HCT116 (cell line): ENCODE results near the gene CCDC106. TPM values are rescaled to one million over a fixed set of nuclear protein-coding genes. Genes with fewer than 3 reads are reported as not detected.

Experiments used
- ATAC-seq: fragments of 200-7000 bp; cut with Tn5 transposase; 2 replicates; pipeline ENCODE4 v1.9.1; 2020; ENCODE audit warnings: mild to moderate bottlenecking, moderate library complexity
- BruUV-seq: library from RNA; stranded (reverse); fragments of 400-500 nt; replicated peaks from 2 replicates; lab custom pipeline; 2021; lab: Mats Ljungman, UMichigan
- CTCF ChIA-PET: fragments of 300-600 bp; sonication (Branson Sonifier 250); formaldehyde crosslinking; loops from one replicate; lab custom pipeline; 2021; ENCODE audit warnings: antibody characterized with exemption; lab: Charles Lee
- POLR2A ChIA-PET: fragments of 300-600, 350-600 bp; sonication (Branson Sonifier 250); formaldehyde crosslinking; loops from one replicate; lab custom pipeline; 2021; ENCODE audit warnings: antibody characterized with exemption; lab: Charles Lee
- RAD21 ChIA-PET, 2 experiments: fragments of 300-600 bp; sonication (Branson Sonifier 250); formaldehyde crosslinking; loops; one replicate each; lab custom pipeline; 2023; ENCODE audit warnings: low total read pairs in 2 of 2; ENCODE audit not compliant: uncharacterized antibody in 2 of 2, unreplicated experiment in 2 of 2, low non-redundant PET in 1 of 2; lab: Charles Lee
- DNase-seq: peaks from one replicate; pipeline ENCODE4 v3.0.0-alpha.2; 2010; ENCODE audit warnings: low read depth, low spot score
- H2AFZ ChIP-seq: fragments of 200-600 bp; shearing (Covaris generic), sonication (generic); 2 replicates; pipeline ENCODE4 v1.6.1; 2017; ENCODE audit warnings: low read depth, mixed run types, mixed read lengths, antibody characterized with exemption, low read length; ENCODE audit not compliant: poor library complexity, severe bottlenecking
- H3K27ac ChIP-seq: 2 replicates; pipeline ENCODE4 v1.5.1; 2012; ENCODE audit warnings: low read depth, low read length
- H3K27me3 ChIP-seq: fragments of 200-600 bp; sonication (generic); 2 replicates; pipeline ENCODE4 v1.6.1; 2016; ENCODE audit warnings: mixed run types, low read length, mixed read lengths; ENCODE audit not compliant: insufficient read depth
- H3K36me3 ChIP-seq, 2 experiments: fragments of 200-500 bp in 1 of 2; fragments of 200-600 bp in 1 of 2; sonication (Bioruptor generic) in 1 of 2; sonication (generic) in 1 of 2; 2 replicates each; pipeline versions ENCODE4 v1.5.1 to v1.6.1; 2014 to 2016; ENCODE audit warnings: low read length in 2 of 2, inconsistent platforms in 1 of 2, mixed read lengths in 1 of 2, mixed run types in 1 of 2; ENCODE audit not compliant: insufficient read depth in 2 of 2, control insufficient read depth in 1 of 2
- H3K4me1 ChIP-seq, 2 experiments: fragments of 200-600 bp in 1 of 2; sonication (generic) in 1 of 2; 2 replicates each; pipeline versions ENCODE4 v1.5.1 to v1.6.1; 2012 to 2017; ENCODE audit warnings: low read length in 2 of 2, inconsistent platforms in 1 of 2, mild to moderate bottlenecking in 1 of 2, mixed read lengths in 1 of 2, mixed run types in 1 of 2, moderate library complexity in 1 of 2; ENCODE audit not compliant: insufficient read depth in 2 of 2, control insufficient read depth in 1 of 2
- H3K4me2 ChIP-seq: fragments of 200-600 bp; sonication (generic); 2 replicates; pipeline ENCODE4 v1.6.1; 2017; ENCODE audit warnings: mixed run types, low read length, mixed read lengths
- H3K4me3 ChIP-seq, 2 experiments: fragments of 200-600 bp in 1 of 2; sonication (generic) in 1 of 2; replicated peaks in 1 of 2; 2 replicates each; pipeline ENCODE4 v1.5.1; 2011 to 2016; ENCODE audit warnings: low read length in 2 of 2, control low read depth in 1 of 2, low read depth in 1 of 2, mild to moderate bottlenecking in 1 of 2, mixed read lengths in 1 of 2, mixed run types in 1 of 2
- H3K79me2 ChIP-seq: fragments of 200-600 bp; sonication (generic); 2 replicates; pipeline ENCODE4 v1.6.1; 2017; ENCODE audit warnings: mild to moderate bottlenecking, mixed run types, low read length, moderate library complexity, mixed read lengths; ENCODE audit not compliant: insufficient read depth
- H3K9ac ChIP-seq: fragments of 200-600 bp; sonication (generic); 2 replicates; pipeline ENCODE4 v1.6.1; 2016; ENCODE audit warnings: low read length, mixed read lengths
- H3K9me2 ChIP-seq: fragments of 200-600 bp; sonication (generic), shearing (Covaris generic); 2 replicates; pipeline ENCODE4 v1.6.1; 2017; ENCODE audit warnings: mixed run types, mild to moderate bottlenecking, moderate library complexity; ENCODE audit not compliant: insufficient read depth
- H3K9me3 ChIP-seq, 2 experiments: fragments of 200-500 bp in 1 of 2; fragments of 200-600 bp in 1 of 2; sonication (Bioruptor generic) in 1 of 2; sonication (generic) in 1 of 2; 2 replicates each; pipeline ENCODE4 v1.6.1; 2014 to 2017; ENCODE audit warnings: low read length in 2 of 2, mixed read lengths in 2 of 2, inconsistent platforms in 1 of 2, low read depth in 1 of 2, mild to moderate bottlenecking in 1 of 2, mixed run types in 1 of 2, moderate library complexity in 1 of 2; ENCODE audit not compliant: control insufficient read depth in 1 of 2, insufficient read depth in 1 of 2
- H4K20me1 ChIP-seq: fragments of 200-600 bp; sonication (generic), shearing (Covaris generic); 2 replicates; pipeline ENCODE4 v1.6.1; 2017; ENCODE audit warnings: mixed run types, mild to moderate bottlenecking, moderate library complexity; ENCODE audit not compliant: insufficient read depth
- ATF3 ChIP-seq: IDR thresholded peaks from 2 replicates; pipeline ENCODE4 v1.6.1; 2012
- CEBPB ChIP-seq: IDR thresholded peaks from 2 replicates; pipeline ENCODE4 v1.6.1; 2012; ENCODE audit warnings: low read depth
- CTCF ChIP-seq, 3 experiments: fragments of 200-600 bp in 1 of 3; sonication (generic) in 1 of 3; IDR thresholded peaks in 2 of 3; conservative IDR thresholded peaks in 1 of 3; 2 replicates each; pipeline ENCODE4 v1.5.1; 2012 to 2017; ENCODE audit warnings: low read depth in 2 of 3, low read length in 2 of 3, antibody characterized with exemption in 1 of 3, borderline replicate concordance in 1 of 3, control low read depth in 1 of 3, mild to moderate bottlenecking in 1 of 3, mixed read lengths in 1 of 3, mixed run types in 1 of 3, moderate library complexity in 1 of 3; ENCODE audit not compliant: insufficient read depth in 1 of 3
- EZH2phosphoT487 ChIP-seq: fragments of 200-600 bp; IDR thresholded peaks from 2 replicates; pipeline ENCODE4 v1.6.1; 2018; ENCODE audit warnings: antibody characterized with exemption, borderline replicate concordance
- JUND ChIP-seq: IDR thresholded peaks from 2 replicates; pipeline ENCODE4 v1.6.1; 2012
- MAX ChIP-seq: IDR thresholded peaks from 2 replicates; pipeline ENCODE4 v1.6.1; 2012
- RAD21 ChIP-seq: IDR thresholded peaks from 2 replicates; pipeline ENCODE4 v1.6.1; 2012; ENCODE audit warnings: low read depth, mild to moderate bottlenecking
- REST ChIP-seq: IDR thresholded peaks from 2 replicates; pipeline ENCODE4 v1.6.1; 2012; ENCODE audit warnings: low read depth
- SIN3A ChIP-seq: IDR thresholded peaks from 2 replicates; pipeline ENCODE4 v1.6.1; 2012; ENCODE audit warnings: low read depth
- SP1 ChIP-seq: IDR thresholded peaks from 2 replicates; pipeline ENCODE4 v1.6.1; 2012; ENCODE audit warnings: low read depth
- ZBTB33 ChIP-seq: IDR thresholded peaks from 2 replicates; pipeline ENCODE4 v1.6.1; 2011; ENCODE audit warnings: mild to moderate bottlenecking, low read length, moderate library complexity; ENCODE audit not compliant: insufficient replicate concordance; ENCODE audit errors: extremely low read depth
- ZFX ChIP-seq: fragments of 450-650 bp; IDR thresholded peaks from 2 replicates; pipeline ENCODE4 v1.6.1; 2017
- ZNF274 ChIP-seq: fragments of 200-500 bp; sonication (Bioruptor generic); IDR thresholded peaks from 2 replicates; pipeline ENCODE4 v1.6.1; 2014; ENCODE audit warnings: mild to moderate bottlenecking, low read depth, low read length, inconsistent platforms
- intact Hi-C: fragments of 100-400 bp; cut with micrococcal nuclease; formaldehyde crosslinking; loops from 2 replicates; pipeline ENCODE4 v1.10.0; 2022
- total RNA-seq: library from RNA; stranded (reverse); gene quantifications from one replicate; pipeline ENCODE4 v1.2.1, GENCODE V29; 2021; ENCODE audit not compliant: unreplicated experiment

Gene CCDC106
- total RNA-seq, 1 experiment from 2014 or later, result 1.0 TPM

- BruUV-seq, result no TSS peak
- RAD21 ChIA-PET, result interaction anchor here in 1 of 2 experiments (0.7 kb wide), 1 partner anchor 20 kb away, joined by 3 read pairs; no protein-coding TSS in a partner anchor
- peaks cover 0 to 6% of the 10 kb centered on the region in 2 experiments; a peak in 2 of 4 replicates for H3K36me3 ChIP-seq
- intact Hi-C loops, result no loop called here
- ATAC-seq (no peak), DNase-seq (no peak)
- H3K4me3 ChIP-seq, result no peak overlapping the region
- no peak for TF ChIP-seq SP1
- TF ChIP-seq ZNF274, result no peak
- TF ChIP-seq CEBPB, result no peak
- TF ChIP-seq MAX, result no peak
- no peak for TF ChIP-seq EZH2phosphoT487
- TF ChIP-seq ATF3, result no peak
- TF ChIP-seq ZFX, result no peak
- no peak for TF ChIP-seq ZBTB33
- TF ChIP-seq SIN3A, result no peak
- TF ChIP-seq RAD21, result no peak
- no peak for TF ChIP-seq JUND
- no peak for TF ChIP-seq REST
- no peak for TF ChIP-seq CTCF (IDR thresholded peaks at IDR 0.05 in 2 of 3, conservative IDR thresholded peaks at IDR 0.05 in 1 of 3; ENCODE audit: borderline replicate concordance in 1 of 3, insufficient read depth in 1 of 3, low read depth in 2 of 3, low read length in 2 of 3)
- POLR2A ChIA-PET, result no interaction called here
- no peak overlapping the region for H3K9ac ChIP-seq
- H3K27ac ChIP-seq, result no peak overlapping the region
- no peak overlapping the region for H2AFZ ChIP-seq
- no peaks in the 10 kb centered on the region for H3K9me3 ChIP-seq
- no peaks in the 10 kb centered on the region for H3K27me3 ChIP-seq
- H3K4me2 ChIP-seq, result no peak overlapping the region
- CTCF ChIA-PET, result interaction anchor here (0.7 to 1.6 kb wide), 2 partner anchors 13 to 14 kb away, joined by 3 to 5 read pairs; partner anchors contain the start of gene ZNF865
- H3K4me1 ChIP-seq, result peaks cover 3 to 6% of the 10 kb centered on the region in 2 experiments; a peak in 3 of 4 replicates
- no peaks in the 10 kb centered on the region for H4K20me1 ChIP-seq
- no peaks in the 10 kb centered on the region for H3K79me2 ChIP-seq
- H3K9me2 ChIP-seq, result no peaks in the 10 kb centered on the region
These were observed 28.7 kb upstream of the CCDC106 start for GRCh38 chr19:55619286-55619685.
